Fibroblast of skin of right quadriceps (primary cell): ENCODE measurements around the gene RAB34.
"Not testable (repeated sequence)": the region's sequence is repeated elsewhere in the genome, so short reads cannot be mapped to it uniquely, and the experiment has no call there.

Experiments used
- DNase-seq: peaks from one replicate; pipeline ENCODE4 v3.0.0-alpha.2; 2013

The RAB34 gene

GRCh38 chr17:28745786-28746411 is 28.2 kb upstream of the RAB34 start:
- DNase-seq = no peak

DNA sequence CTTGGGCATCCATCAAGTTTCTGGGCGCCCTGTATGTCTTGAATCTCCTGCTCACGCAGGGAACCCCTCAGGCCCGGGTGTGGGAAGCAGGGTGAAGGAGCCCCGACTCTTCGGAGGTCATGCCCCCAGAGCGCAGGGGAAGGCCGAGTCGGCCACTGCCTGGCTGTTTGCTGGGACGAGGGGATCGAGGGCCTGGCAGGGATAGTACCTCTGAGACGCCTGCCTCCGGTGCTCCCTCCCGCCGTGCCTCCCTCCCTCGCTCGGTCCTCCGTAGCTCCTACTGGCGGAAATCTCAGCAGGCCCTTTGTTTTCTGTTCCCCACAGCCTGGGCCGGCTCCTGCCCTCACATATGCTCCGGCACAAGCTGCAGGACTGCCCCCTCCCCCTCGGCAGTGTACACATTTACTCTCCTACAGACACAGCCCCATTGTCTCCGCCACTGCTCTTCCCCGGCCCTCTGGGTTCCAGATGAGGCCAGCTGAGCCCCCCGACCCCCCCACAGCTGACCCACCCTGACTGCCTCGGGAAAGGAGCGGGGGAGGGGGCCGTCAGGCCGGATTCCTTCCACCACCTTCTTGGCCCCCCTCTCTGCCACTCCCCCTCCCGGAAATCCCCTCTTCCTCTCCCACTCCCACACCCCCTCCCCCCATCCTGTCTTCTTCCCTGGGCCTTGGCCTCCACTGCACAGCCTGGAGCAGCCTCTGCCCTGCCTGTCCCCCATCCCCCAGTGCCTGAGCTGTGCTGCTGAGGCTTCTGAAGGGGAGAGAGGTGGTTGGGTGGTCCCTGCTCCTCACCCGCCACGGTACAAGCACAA is 27.5 kb upstream of the RAB34 start:
- peak; percentile 58 for DNase-seq

- DNase-seq = peak; percentile 62
Measured at GRCh38 chr17:28744104-28744971, 26.7 kb upstream of the RAB34 start.

DNA sequence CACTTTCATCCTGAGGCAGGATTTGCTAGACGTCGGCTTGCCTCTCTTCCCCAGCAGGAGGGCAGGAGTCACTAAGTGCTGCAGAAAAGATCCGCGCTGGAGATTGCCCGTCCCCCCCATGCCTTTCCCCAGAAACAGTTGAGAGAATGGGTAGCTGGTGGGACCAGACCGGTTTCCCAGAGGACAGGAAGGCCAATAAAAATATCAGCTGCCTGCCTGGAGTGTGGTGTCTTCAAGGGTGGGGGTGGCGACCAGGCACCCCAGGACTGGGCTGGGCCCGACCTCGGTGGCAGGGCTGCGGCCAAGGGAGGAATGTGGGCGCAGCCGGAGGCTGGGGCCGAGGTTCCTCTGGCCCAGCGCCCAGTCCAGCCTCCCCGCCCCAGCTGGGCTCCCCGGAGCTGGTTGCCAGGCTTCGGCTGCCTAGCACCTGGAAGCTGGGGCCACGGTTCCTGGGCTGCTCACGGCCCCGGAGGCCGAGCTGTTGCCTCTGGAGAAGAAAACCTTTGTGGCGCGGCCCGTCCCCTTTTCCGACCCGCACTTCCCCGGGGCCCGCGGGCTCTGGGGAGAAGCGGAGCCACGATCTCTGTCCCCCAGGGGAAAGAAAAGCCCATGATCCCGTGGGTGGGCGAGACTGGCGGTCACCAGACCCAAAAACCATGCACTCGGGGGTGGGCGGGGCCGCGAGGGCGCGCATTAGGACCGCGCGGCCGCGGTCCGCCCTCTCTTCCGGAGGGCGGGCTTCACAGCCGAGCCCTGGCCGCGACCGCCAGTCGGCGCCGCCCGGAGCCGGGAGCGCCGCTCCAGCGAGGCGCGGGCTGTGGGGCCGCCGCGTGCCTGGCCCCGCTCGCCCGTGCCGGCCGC is 25.8 kb upstream of the RAB34 start, which contains the start of gene TRAF4:
TRAF4 (plus strand) TSS at position 769 of the 861 bp plus-strand sequence. CDS start 102 bp downstream, outside the sequence.
- peak; percentile 80 for DNase-seq

DNA sequence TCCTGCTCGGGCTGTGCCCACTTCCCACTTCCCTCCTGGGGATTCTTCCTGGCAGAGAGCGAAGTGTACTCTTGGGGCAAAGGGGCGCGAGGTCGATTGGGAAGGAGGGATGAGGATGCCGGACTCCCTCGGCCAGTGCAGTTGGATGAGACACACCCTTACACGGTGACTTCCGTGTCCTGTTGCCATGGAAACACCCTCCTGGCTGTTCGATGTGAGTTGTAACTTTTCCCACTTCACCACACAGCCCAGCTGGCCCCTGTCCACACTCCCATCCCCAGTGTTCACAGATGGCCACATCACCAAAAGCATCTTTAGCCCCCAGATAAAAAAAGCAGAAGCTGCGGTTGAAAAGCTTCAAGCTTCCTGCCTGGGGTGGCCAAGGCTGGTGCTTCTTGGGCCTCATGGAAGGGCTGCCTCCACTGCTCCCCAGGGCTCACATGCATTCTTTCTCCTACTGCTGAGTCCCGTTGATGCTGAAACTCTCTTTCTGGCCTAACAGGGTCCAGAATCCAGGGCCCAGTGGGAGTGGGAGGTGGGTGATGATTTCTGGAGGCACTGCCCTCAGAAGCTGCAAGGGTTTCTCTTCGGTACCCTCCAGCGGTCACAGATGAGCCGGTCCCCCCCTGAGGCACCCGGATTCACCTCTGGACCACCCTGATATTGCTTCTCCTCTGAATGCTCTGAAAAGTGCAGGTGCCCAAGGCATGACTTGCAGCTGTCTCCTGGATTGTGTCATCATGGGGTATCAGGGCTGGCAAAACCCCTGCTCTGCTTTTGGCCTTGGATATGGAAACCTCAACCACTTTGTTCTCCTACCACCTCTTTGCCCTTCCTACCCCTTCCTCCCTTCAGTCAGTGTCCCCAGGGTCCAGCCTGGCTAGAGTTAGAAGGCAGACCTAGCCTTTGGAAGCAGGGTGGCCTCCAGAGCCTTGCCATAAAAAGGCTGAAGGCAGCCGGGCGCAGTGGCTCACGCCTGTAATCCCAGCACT is 24.0 kb upstream of the RAB34 start:
- DNase-seq = no peak

- DNase-seq = no peak
Measured at GRCh38 chr17:28740406-28741357, 23.0 kb upstream of the RAB34 start.

- no peak for DNase-seq
Measured at GRCh38 chr17:28738680-28739384, 21.2 kb upstream of the RAB34 start.

DNA sequence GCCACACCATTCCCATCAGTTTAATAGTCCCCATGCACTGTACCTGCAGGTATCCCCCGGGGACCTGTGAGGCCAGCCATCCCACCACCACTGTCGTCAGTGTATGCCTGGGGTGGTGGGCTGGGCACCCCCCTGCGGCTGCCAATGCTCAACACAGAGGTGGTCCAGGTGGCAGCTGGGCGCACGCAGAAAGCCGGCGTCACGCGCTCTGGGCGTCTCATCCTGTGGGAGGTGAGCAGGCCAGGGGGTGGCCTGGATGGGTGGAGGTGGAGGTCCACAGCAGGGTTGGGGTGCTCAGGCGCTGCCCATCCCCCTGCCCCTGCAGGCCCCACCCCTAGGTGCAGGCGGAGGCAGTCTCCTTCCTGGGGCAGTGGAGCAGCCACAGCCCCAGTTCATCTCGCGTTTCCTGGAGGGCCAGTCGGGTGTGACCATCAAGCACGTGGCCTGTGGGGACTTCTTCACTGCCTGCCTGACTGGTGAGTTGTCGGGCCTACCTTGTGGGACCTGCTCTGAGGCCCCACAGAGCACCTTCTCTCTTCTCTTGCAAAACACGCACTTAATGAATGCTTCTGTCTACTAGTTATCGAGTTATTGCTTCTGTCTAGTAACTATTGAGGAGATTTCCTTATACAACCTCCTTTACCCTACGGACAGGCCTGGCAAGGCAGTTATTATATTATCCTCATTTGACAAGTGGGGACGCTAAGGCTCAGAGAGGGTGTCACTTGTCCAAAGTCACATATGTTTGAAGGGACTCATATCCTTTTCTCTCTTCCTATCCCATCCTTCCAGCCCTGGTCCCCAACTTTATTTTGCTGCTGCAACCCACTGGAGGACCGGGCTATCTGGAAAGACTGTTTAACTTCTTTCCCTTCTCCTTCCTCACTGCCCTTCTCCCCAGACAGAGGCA is 20.4 kb upstream of the RAB34 start:
- DNase-seq = no peak

DNA sequence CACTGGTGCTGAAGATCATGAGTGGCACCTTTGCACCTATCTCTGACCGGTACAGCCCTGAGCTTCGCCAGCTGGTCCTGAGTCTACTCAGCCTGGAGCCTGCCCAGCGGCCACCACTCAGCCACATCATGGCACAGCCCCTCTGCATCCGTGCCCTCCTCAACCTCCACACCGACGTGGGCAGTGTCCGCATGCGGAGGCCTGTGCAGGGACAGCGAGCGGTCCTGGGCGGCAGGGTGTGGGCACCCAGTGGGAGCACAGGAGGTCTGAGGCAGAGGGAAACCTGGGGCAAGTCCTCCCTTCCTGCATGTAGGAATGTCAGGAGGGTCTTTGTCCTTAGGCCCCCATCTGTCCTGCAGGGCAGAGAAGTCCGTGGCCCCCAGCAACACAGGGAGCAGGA is 19.6 kb upstream of the RAB34 start:
- DNase-seq = no peak

DNA sequence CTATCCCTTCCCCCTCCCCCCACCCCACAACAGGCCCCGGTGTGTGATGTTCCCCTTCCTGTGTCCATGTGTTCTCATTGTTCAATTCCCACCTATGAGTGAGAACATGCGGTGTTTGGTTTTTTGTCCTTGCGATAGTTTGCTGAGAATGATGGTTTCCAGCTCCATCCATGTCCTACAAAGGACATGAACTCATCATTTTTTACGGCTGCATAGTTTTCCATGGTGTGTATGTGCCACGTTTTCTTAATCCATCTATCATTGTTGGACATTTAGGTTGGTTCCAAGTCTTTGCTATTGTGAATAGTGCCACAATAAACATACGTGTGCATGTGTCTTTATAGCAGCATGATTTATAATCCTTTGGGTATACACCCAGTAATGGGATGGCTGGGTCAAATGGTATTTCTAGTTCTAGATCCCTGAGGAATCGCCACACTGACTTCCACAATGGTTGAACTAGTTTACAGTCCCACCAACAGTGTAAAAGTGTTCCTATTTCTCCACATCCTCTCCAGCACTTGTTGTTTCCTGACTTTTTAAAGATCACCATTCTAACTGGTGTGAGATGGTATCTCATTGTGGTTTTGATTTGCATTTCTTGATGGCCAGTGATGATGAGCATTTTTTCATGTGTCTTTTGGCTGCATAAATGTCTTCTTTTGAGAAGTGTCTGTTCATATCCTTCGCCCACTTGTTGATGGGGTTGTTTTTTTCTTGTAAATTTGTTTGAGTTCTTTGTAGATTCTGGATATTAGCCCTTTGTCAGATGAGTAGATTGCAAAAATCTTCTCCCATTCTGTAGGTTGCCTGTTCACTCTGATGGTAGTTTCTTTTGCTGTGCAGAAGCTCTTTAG is 18.5 kb upstream of the RAB34 start:
- DNase-seq = not testable (repeated sequence)

GRCh38 chr17:28735242-28735722 is 17.6 kb upstream of the RAB34 start:
- DNase-seq = no peak

DNA sequence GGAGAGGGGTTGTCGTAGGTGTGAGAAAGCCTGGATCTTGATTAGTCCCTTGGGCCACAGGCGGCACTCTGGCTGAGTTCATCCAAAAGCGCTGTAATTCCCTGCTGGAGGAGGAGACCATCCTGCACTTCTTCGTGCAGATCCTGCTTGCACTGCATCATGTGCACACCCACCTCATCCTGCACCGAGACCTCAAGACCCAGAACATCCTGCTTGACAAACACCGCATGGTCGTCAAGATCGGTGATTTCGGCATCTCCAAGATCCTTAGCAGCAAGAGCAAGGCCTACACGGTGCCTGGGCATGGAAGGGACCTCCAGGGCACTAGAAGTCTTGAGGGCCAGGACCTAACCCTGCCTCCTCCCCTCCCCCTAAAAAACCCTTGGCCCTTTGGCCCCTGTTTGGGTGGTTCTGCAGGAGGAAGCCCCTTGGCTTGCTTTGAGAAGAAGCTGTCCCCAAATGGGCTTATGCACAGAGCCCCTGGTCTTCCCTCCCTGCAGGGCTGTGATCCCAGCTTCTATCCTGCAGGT is 17.1 kb upstream of the RAB34 start:
- no peak for DNase-seq

GRCh38 chr17:28733346-28733745 is 15.7 kb upstream of the RAB34 start:
- DNase-seq = no peak

DNA sequence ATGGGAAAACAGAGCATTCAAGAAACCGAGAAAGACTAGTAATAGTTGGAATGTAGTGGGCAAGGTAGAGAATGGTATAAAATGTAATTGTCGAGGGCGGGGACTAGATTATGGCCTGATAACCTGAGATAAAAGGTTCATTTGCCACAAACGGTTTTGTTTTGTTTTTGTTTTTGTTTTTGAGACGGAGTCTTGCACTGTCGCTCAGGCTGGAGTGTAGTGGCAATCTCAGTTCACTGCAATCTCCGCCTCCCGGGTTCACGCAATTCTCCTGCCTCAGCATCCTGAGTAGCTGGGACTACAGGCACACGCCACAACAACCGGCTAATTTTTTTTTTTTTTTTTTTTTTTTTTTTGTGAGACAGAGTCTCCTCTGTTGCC is 12.3 kb upstream of the RAB34 start:
- no peak for DNase-seq

- peak; percentile 91 for DNase-seq
Measured at GRCh38 chr17:28728364-28729200, 10.9 kb upstream of the RAB34 start, which contains the start of gene NEK8. Gene NEK8, plus strand, starts transcription at chr17:28728788. Its CDS starts 26 bp downstream, at chr17:28728814.
